NCI-H526 treated with DMSO at 0.1 percent for 48 hours (cell line): ENCODE measurements around the gene PRR16.

ENCODE experiments used
- DNase-seq: peaks from one replicate; lab custom pipeline; 2025; lab: John Stamatoyannopoulos, UW

Gene PRR16

GRCh38 chr5:120516805-120517204, 52.7 kb downstream of the PRR16 start:
- DNase-seq: no peak

GRCh38 chr5:120517607-120518252, 53.6 kb downstream of the PRR16 start:
- no peak for DNase-seq

GRCh38 chr5:120518581-120518980, 54.5 kb downstream of the PRR16 start:
- DNase-seq: no peak

- DNase-seq: no peak
These were observed 63.2 kb downstream of the PRR16 start for GRCh38 chr5:120527251-120527650.

- no peak for DNase-seq
These were observed 64.5 kb downstream of the PRR16 start for GRCh38 chr5:120528609-120529008.

- DNase-seq: no peak
These were observed 65.3 kb downstream of the PRR16 start for GRCh38 chr5:120529386-120529785.

- DNase-seq: no peak
These were observed 67.1 kb downstream of the PRR16 start for GRCh38 chr5:120531215-120531614.

GRCh38 chr5:120532835-120533234, 68.7 kb downstream of the PRR16 start:
- DNase-seq: no peak

GRCh38 chr5:120533581-120533980, 69.5 kb downstream of the PRR16 start:
- DNase-seq: no peak

GRCh38 chr5:120535900-120536299, 71.8 kb downstream of the PRR16 start:
- DNase-seq: no peak

- no peak for DNase-seq
These were observed 74.0 kb downstream of the PRR16 start for GRCh38 chr5:120538149-120538548.

GRCh38 chr5:120538644-120539043, 74.5 kb downstream of the PRR16 start:
- DNase-seq: no peak

- DNase-seq: no peak
These were observed 75.4 kb downstream of the PRR16 start for GRCh38 chr5:120539471-120539870.

- DNase-seq: no peak
These were observed 76.0 kb downstream of the PRR16 start for GRCh38 chr5:120540097-120540496.

GRCh38 chr5:120544043-120544442, 79.9 kb downstream of the PRR16 start:
- DNase-seq: no peak

GRCh38 chr5:120545007-120545406, 80.9 kb downstream of the PRR16 start:
- no peak for DNase-seq

- no peak for DNase-seq
These were observed 81.9 kb downstream of the PRR16 start for GRCh38 chr5:120545951-120546350.

- DNase-seq: no peak
These were observed 82.8 kb downstream of the PRR16 start for GRCh38 chr5:120546922-120547321.

GRCh38 chr5:120550358-120550757, 86.3 kb downstream of the PRR16 start:
- no peak for DNase-seq

GRCh38 chr5:120552638-120553037, 88.5 kb downstream of the PRR16 start:
- no peak for DNase-seq

GRCh38 chr5:120555345-120555744, 91.2 kb downstream of the PRR16 start:
- DNase-seq: no peak

GRCh38 chr5:120564013-120564412, 99.9 kb downstream of the PRR16 start:
- DNase-seq: no peak

- DNase-seq: no peak
These were observed 103.0 kb downstream of the PRR16 start for GRCh38 chr5:120567066-120567465.

- DNase-seq: no peak
These were observed 103.8 kb downstream of the PRR16 start for GRCh38 chr5:120567921-120568320.

GRCh38 chr5:120568711-120569110, 104.6 kb downstream of the PRR16 start:
- DNase-seq: no peak
